SH-SY5Y (cell line): ENCODE measurements around the gene ARHGDIA.

Experiments used
- GATA2 ChIP-seq: IDR thresholded peaks from 2 replicates; pipeline ENCODE4 v1.6.1; 2011; ENCODE audit warnings: mild to moderate bottlenecking, low read depth, low read length
- GATA3 ChIP-seq: IDR thresholded peaks from 2 replicates; pipeline ENCODE4 v1.6.1; 2011; ENCODE audit warnings: low read depth, mild to moderate bottlenecking, low read length, moderate library complexity

- TF ChIP-seq GATA3 (no peak), GATA2 (peak; percentile 35; the same call in 1 of the 2 replicates)
Measured at GRCh38 chr17:81909966-81910839, 39.1 kb upstream of the ARHGDIA start.
